ENCODE data around the gene EIF2S1. TPM values are rescaled to one million over a fixed set of nuclear protein-coding genes. Genes with fewer than 3 reads are reported as not detected.

EIF2S1 gene
- total RNA-seq, 1 experiment from 2014 or later = 165 TPM

GRCh38 chr14:67423424-67423823 is 63.3 kb downstream of the EIF2S1 start:
- Histone ChIP-seq H3K4me2 (ENCODE audit: insufficient read depth, insufficient read length, low read length) (no peak overlapping the region), H3K18ac (ENCODE audit: insufficient read length, low read depth, low read length) (no peak overlapping the region), H3T11ph (ENCODE audit: low read length) (no peak overlapping the region), H4K5ac (ENCODE audit: insufficient read length, low read depth, low read length) (no peak overlapping the region), H3K9me3 (ENCODE audit: control insufficient read depth, low read depth, low read length) (no peaks in the 10 kb centered on the region), H3K56ac (ENCODE audit: insufficient read length, low read depth, low read length) (no peak overlapping the region), H2BK5ac (ENCODE audit: insufficient read length, low read length) (no peak overlapping the region), H2AK5ac (ENCODE audit: insufficient read length, low read length) (no peak overlapping the region), H2BK12ac (ENCODE audit: insufficient read length, low read depth, low read length) (no peak overlapping the region), H2AFZ (ENCODE audit: low read length) (no peak overlapping the region), H4K20me1 (ENCODE audit: control insufficient read depth, insufficient read depth, insufficient read length) (no peaks in the 10 kb centered on the region), H3K23me2 (ENCODE audit: insufficient read length, low read depth, low read length, poor library complexity, severe bottlenecking) (no peaks in the 10 kb centered on the region), H3K9ac (ENCODE audit: extremely low read depth, insufficient read length, low read length) (no peak overlapping the region), H4K91ac (ENCODE audit: insufficient read length, low read depth, low read length) (no peak overlapping the region), H3K27ac (ENCODE audit: insufficient read length, low read depth, low read length) (no peak overlapping the region), H3K4ac (ENCODE audit: low read depth, low read length) (no peak overlapping the region), H4K8ac (replicated peaks; ENCODE audit: insufficient read length, low read depth, low read length) (no peak overlapping the region), H2BK15ac (ENCODE audit: low read depth, low read length) (no peak overlapping the region), H2BK120ac (ENCODE audit: low read depth, low read length, poor library complexity, severe bottlenecking) (no peak overlapping the region), H3K4me1 (ENCODE audit: insufficient read depth, low read length) (peaks cover under 1% of the 10 kb centered on the region; the same call in 1 of the 2 replicates), H3K79me1 (ENCODE audit: insufficient read depth, low read depth, low read length, poor library complexity, severe bottlenecking) (no peaks in the 10 kb centered on the region), H3K79me2 (ENCODE audit: insufficient read depth, low read length) (no peaks in the 10 kb centered on the region), H3K27me3 (ENCODE audit: insufficient read depth, low read length) (no peaks in the 10 kb centered on the region), H2BK20ac (ENCODE audit: low read depth, low read length, poor library complexity, severe bottlenecking) (no peak overlapping the region), H3K14ac (ENCODE audit: insufficient read depth, low read length) (no peak overlapping the region), H3K23ac (ENCODE audit: insufficient read length, low read depth, low read length) (no peak overlapping the region)
- H3K9me3 Mint-ChIP-seq = no peaks in the 10 kb centered on the region
- no peaks in the 10 kb centered on the region; the same call in 1 of the 2 replicates for H3K27me3 Mint-ChIP-seq (ENCODE audit: low read depth)
- peaks cover 14 to 16% of the 10 kb centered on the region in 2 experiments for H3K4me1 Mint-ChIP-seq
- no peaks in the 10 kb centered on the region for H3K36me3 Mint-ChIP-seq (ENCODE audit: insufficient read depth in 1 of 3, low read depth in 3 of 3)
- no peak overlapping the region for H3K27ac Mint-ChIP-seq
- TF ChIP-seq CTCF (conservative IDR thresholded peaks at IDR 0.05) = no peak
- H3K4me3 Mint-ChIP-seq = no peak overlapping the region
- no CpG with 5 or more reads among the region's 2 CpGs for WGBS (ENCODE audit: extremely low coverage, insufficient read length, low lambda C conversion rate)
- no peak for DNase-seq
